SK-N-SH (cell line): ENCODE measurements around the gene SLC10A7. TPM values are rescaled to one million over a fixed set of nuclear protein-coding genes. Genes with fewer than 3 reads are reported as not detected.

Experiments used
- CHD2 ChIP-seq: fragments of 150-350 bp; IDR thresholded peaks from 2 replicates; pipeline ENCODE4 v1.6.1; 2018; ENCODE audit warnings: low read length; ENCODE audit not compliant: partially characterized antibody
- ELF1 ChIP-seq: IDR thresholded peaks from 2 replicates; pipeline ENCODE4 v1.4.0; 2012
- EZH2phosphoT487 ChIP-seq: fragments of 200-600 bp; sonication (generic); IDR thresholded peaks from 2 replicates; pipeline ENCODE4 v1.6.1; 2017; ENCODE audit warnings: low read depth, mixed run types, mild to moderate bottlenecking, antibody characterized with exemption, moderate library complexity, borderline replicate concordance
- FOSL2 ChIP-seq: IDR thresholded peaks from 2 replicates; pipeline ENCODE4 v1.4.0; 2012; ENCODE audit warnings: low read depth, mild to moderate bottlenecking, moderate library complexity, borderline replicate concordance
- FOXJ3 ChIP-seq: sonication (generic); formaldehyde crosslinking; IDR thresholded peaks from 2 replicates; pipeline ENCODE4 v1.5.1; 2020; ENCODE audit warnings: mild to moderate bottlenecking, missing genetic modification reagents
- FOXM1 ChIP-seq: IDR thresholded peaks from 2 replicates; pipeline ENCODE4 v1.4.0; 2012; ENCODE audit warnings: low read depth, mild to moderate bottlenecking
- JUND ChIP-seq: IDR thresholded peaks from 2 replicates; pipeline ENCODE4 v1.4.0; 2012
- MEF2A ChIP-seq: IDR thresholded peaks from 2 replicates; pipeline ENCODE4 v1.4.0; 2012; ENCODE audit warnings: low read depth, borderline replicate concordance
- POLR2AphosphoS5 ChIP-seq: IDR thresholded peaks from 2 replicates; pipeline ENCODE4 v1.6.1; 2012; ENCODE audit warnings: low read depth, low read length
- RAD21 ChIP-seq: IDR thresholded peaks from 2 replicates; pipeline ENCODE4 v1.6.1; 2012; ENCODE audit warnings: mild to moderate bottlenecking, low read length
- RCOR1 ChIP-seq: fragments of 150-350 bp; IDR thresholded peaks from 2 replicates; pipeline ENCODE4 v1.6.1; 2017; ENCODE audit warnings: antibody characterized with exemption, low read length
- RFX5 ChIP-seq: IDR thresholded peaks from 2 replicates; pipeline ENCODE4 v1.6.1; 2012; ENCODE audit warnings: mild to moderate bottlenecking, improper control_type of control experiment, low read length
- RXRA ChIP-seq: IDR thresholded peaks from 2 replicates; pipeline ENCODE4 v1.4.0; 2012; ENCODE audit warnings: low read depth, mild to moderate bottlenecking, borderline replicate concordance
- SIN3A ChIP-seq: IDR thresholded peaks from 2 replicates; pipeline ENCODE4 v1.6.1; 2012; ENCODE audit warnings: low read depth, mild to moderate bottlenecking, low read length, moderate library complexity, borderline replicate concordance
- TEAD4 ChIP-seq: IDR thresholded peaks from 2 replicates; pipeline ENCODE4 v1.4.0; 2012; ENCODE audit warnings: mild to moderate bottlenecking, borderline replicate concordance; ENCODE audit not compliant: insufficient read depth
- YY1 ChIP-seq: IDR thresholded peaks from 2 replicates; pipeline ENCODE4 v1.4.0; 2012; ENCODE audit warnings: low read depth, mild to moderate bottlenecking
- polyA plus RNA-seq, 3 experiments: library from polyadenylated mRNA; depleted of rRNA; stranded (reverse); fragments of >200 nt; gene quantifications; 2 replicates each; pipeline ENCODE4 v1.2.3, GENCODE V29; 2012
- TF ChIP-seq, protein P1 (sequence below): IDR thresholded peaks from 2 replicates; pipeline ENCODE4 v1.4.0; 2012; ENCODE audit warnings: low read depth, borderline replicate concordance
- TF ChIP-seq, protein P2 (sequence below): IDR thresholded peaks from 2 replicates; pipeline ENCODE4 v1.6.1; 2012; ENCODE audit warnings: mild to moderate bottlenecking, low read depth, low read length, moderate library complexity
- TF ChIP-seq, protein P3 (sequence below): IDR thresholded peaks from 2 replicates; pipeline ENCODE4 v1.4.0; 2012; ENCODE audit warnings: low read depth
- TF ChIP-seq, protein P4 (sequence below): IDR thresholded peaks from 2 replicates; pipeline ENCODE4; 2012
- TF ChIP-seq, protein P5 (sequence below): fragments of 200-600 bp; sonication (generic); IDR thresholded peaks from 2 replicates; pipeline ENCODE4 v1.6.1; 2017; ENCODE audit warnings: antibody characterized with exemption, mild to moderate bottlenecking, moderate library complexity
- TF ChIP-seq, protein P6 (sequence below): fragments of 150-350 bp; IDR thresholded peaks from 2 replicates; pipeline ENCODE4 v1.6.1; 2017; ENCODE audit warnings: antibody characterized with exemption, low read length, low read depth, borderline replicate concordance

Gene SLC10A7
- polyA plus RNA-seq, 1 of the 3 experiments (the other 2 are of a cell fraction) = 3.3 TPM

DNA sequence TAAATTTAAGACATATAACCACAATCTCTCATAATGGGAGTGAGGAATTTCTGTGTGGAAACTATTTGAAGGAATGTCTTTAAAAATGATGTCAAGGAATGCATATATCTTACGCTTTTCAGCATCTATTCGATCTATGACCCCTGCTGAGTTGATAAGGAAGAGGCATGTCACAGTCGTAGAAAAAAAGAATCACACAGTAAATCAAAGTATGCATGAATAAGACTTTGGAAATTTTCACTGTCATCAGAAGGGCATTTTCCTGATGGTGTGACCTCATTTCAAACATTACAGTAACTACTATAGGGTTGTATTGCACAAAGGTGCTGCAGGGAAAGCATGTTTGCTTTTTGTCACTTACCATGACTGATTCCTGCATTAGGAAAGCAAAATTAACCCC, 265.9 kb downstream of the SLC10A7 start (continued):
- TF ChIP-seq, protein P1, sequence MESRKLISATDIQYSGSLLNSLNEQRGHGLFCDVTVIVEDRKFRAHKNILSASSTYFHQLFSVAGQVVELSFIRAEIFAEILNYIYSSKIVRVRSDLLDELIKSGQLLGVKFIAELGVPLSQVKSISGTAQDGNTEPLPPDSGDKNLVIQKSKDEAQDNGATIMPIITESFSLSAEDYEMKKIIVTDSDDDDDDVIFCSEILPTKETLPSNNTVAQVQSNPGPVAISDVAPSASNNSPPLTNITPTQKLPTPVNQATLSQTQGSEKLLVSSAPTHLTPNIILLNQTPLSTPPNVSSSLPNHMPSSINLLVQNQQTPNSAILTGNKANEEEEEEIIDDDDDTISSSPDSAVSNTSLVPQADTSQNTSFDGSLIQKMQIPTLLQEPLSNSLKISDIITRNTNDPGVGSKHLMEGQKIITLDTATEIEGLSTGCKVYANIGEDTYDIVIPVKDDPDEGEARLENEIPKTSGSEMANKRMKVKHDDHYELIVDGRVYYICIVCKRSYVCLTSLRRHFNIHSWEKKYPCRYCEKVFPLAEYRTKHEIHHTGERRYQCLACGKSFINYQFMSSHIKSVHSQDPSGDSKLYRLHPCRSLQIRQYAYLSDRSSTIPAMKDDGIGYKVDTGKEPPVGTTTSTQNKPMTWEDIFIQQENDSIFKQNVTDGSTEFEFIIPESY = peak; percentile 71; the same call in 1 of the 2 replicates
- TF ChIP-seq EZH2phosphoT487 = no peak
- TF ChIP-seq, protein P2, sequence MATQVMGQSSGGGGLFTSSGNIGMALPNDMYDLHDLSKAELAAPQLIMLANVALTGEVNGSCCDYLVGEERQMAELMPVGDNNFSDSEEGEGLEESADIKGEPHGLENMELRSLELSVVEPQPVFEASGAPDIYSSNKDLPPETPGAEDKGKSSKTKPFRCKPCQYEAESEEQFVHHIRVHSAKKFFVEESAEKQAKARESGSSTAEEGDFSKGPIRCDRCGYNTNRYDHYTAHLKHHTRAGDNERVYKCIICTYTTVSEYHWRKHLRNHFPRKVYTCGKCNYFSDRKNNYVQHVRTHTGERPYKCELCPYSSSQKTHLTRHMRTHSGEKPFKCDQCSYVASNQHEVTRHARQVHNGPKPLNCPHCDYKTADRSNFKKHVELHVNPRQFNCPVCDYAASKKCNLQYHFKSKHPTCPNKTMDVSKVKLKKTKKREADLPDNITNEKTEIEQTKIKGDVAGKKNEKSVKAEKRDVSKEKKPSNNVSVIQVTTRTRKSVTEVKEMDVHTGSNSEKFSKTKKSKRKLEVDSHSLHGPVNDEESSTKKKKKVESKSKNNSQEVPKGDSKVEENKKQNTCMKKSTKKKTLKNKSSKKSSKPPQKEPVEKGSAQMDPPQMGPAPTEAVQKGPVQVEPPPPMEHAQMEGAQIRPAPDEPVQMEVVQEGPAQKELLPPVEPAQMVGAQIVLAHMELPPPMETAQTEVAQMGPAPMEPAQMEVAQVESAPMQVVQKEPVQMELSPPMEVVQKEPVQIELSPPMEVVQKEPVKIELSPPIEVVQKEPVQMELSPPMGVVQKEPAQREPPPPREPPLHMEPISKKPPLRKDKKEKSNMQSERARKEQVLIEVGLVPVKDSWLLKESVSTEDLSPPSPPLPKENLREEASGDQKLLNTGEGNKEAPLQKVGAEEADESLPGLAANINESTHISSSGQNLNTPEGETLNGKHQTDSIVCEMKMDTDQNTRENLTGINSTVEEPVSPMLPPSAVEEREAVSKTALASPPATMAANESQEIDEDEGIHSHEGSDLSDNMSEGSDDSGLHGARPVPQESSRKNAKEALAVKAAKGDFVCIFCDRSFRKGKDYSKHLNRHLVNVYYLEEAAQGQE = no peak
- no peak for TF ChIP-seq RAD21
- TF ChIP-seq MEF2A = peak; percentile 29; the same call in 1 of the 2 replicates
- TF ChIP-seq, protein P3, sequence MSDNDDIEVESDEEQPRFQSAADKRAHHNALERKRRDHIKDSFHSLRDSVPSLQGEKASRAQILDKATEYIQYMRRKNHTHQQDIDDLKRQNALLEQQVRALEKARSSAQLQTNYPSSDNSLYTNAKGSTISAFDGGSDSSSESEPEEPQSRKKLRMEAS = 0 out of 2 replicates have a peak, but pooled peaks have one; percentile 53
- no peak for TF ChIP-seq YY1
- TF ChIP-seq JUND = peak; percentile 85
- TF ChIP-seq, protein P4, sequence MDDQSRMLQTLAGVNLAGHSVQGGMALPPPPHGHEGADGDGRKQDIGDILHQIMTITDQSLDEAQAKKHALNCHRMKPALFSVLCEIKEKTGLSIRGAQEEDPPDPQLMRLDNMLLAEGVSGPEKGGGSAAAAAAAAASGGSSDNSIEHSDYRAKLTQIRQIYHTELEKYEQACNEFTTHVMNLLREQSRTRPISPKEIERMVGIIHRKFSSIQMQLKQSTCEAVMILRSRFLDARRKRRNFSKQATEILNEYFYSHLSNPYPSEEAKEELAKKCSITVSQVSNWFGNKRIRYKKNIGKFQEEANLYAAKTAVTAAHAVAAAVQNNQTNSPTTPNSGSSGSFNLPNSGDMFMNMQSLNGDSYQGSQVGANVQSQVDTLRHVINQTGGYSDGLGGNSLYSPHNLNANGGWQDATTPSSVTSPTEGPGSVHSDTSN = peak; percentile 91
- TF ChIP-seq, protein P5, sequence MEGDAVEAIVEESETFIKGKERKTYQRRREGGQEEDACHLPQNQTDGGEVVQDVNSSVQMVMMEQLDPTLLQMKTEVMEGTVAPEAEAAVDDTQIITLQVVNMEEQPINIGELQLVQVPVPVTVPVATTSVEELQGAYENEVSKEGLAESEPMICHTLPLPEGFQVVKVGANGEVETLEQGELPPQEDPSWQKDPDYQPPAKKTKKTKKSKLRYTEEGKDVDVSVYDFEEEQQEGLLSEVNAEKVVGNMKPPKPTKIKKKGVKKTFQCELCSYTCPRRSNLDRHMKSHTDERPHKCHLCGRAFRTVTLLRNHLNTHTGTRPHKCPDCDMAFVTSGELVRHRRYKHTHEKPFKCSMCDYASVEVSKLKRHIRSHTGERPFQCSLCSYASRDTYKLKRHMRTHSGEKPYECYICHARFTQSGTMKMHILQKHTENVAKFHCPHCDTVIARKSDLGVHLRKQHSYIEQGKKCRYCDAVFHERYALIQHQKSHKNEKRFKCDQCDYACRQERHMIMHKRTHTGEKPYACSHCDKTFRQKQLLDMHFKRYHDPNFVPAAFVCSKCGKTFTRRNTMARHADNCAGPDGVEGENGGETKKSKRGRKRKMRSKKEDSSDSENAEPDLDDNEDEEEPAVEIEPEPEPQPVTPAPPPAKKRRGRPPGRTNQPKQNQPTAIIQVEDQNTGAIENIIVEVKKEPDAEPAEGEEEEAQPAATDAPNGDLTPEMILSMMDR = no peak
- TF ChIP-seq, protein P6, sequence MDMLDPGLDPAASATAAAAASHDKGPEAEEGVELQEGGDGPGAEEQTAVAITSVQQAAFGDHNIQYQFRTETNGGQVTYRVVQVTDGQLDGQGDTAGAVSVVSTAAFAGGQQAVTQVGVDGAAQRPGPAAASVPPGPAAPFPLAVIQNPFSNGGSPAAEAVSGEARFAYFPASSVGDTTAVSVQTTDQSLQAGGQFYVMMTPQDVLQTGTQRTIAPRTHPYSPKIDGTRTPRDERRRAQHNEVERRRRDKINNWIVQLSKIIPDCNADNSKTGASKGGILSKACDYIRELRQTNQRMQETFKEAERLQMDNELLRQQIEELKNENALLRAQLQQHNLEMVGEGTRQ = no peak
- no peak; the same call in 1 of the 2 replicates for TF ChIP-seq POLR2AphosphoS5
- no peak for TF ChIP-seq CHD2
- no peak for TF ChIP-seq SIN3A
- TF ChIP-seq ELF1 = peak; percentile 25; the same call in 1 of the 2 replicates
- TF ChIP-seq TEAD4 = peak; percentile 85
- TF ChIP-seq FOXM1 = peak; percentile 48; the same call in 1 of the 2 replicates
- no peak for TF ChIP-seq RCOR1
- TF ChIP-seq FOSL2 = peak; percentile 92
- no peak for TF ChIP-seq FOXJ3 (CRISPR knock-in tag)
- peak; percentile 64 for TF ChIP-seq RXRA
- TF ChIP-seq RFX5 = no peak
